HG02759 (cell line): ENCODE measurements around the gene CYP2A6.
"Not testable (repeated sequence)": the region's sequence is repeated elsewhere in the genome, so short reads cannot be mapped to it uniquely, and the experiment has no call there.

Source experiments
- ATAC-seq: cut with Tn5 transposase; IDR thresholded peaks from one replicate; pipeline ENCODE4 v1.9.1; 2021; ENCODE audit warnings: mild to moderate bottlenecking, moderate library complexity; ENCODE audit not compliant: unreplicated experiment

CYP2A6 gene

DNA sequence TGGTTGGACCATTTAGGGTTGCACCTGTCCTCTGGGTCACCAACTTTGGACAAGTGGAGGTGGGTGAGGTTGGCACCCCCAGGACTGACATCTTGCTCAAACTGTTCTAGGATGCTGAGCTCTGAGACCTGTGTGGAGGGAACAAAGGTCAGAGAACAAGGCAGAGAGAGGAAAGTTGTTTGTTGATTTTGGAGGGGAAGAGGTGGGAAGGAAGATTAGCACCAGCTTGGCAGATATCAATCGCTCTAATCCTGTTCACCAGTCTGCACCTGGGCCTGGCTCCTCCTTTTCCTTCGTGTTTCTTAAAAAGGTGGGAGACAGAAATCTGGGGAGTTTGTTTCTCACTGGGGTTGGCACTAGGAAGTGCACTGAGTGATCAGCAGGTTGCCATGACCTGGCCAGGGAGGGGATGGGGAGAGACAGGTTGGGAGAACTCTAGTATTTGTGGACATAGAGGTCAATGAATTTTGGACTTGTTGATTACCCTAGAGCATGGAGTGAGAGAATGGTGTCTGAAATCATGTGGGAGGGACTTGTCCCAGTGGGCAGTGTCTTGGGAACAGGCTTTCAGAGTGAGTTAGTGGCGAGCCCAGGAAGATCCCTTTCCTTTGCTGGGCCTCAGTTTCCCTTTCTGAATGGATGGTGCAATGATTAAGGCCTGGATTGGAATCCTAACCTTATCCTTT is 2.4 kb upstream of the CYP2A6 start:
- ATAC-seq, result not testable (repeated sequence)

GRCh38 chr19:40846722-40847121 is 3.5 kb downstream of the CYP2A6 start:
- ATAC-seq, result not testable (repeated sequence)

DNA sequence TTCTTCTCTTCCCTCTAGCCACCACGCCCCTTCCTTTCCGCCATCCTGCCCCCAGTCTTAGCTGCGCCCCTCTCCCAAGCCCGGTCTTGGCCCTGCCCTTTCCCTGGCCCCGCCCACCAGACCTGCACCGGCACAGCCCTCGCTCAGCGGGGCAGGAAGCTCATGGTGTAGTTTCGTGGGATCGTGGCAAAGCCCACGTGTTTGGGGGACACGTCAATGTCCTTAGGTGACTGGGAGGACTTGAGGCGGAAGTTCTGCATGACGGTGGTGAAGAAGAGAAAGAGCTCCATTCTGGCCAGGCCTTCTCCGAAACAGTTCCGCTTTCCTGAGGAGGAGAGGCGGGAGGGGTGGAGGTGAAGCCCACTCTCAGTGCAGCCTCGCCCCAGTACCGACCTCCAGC is 6.6 kb downstream of the CYP2A6 start:
- not testable (repeated sequence) for ATAC-seq

GRCh38 chr19:40842997-40843652 is 7.1 kb downstream of the CYP2A6 start:
- not testable (repeated sequence) for ATAC-seq

GRCh38 chr19:40842012-40842411 is 8.2 kb downstream of the CYP2A6 start:
- ATAC-seq, result not testable (repeated sequence)

DNA sequence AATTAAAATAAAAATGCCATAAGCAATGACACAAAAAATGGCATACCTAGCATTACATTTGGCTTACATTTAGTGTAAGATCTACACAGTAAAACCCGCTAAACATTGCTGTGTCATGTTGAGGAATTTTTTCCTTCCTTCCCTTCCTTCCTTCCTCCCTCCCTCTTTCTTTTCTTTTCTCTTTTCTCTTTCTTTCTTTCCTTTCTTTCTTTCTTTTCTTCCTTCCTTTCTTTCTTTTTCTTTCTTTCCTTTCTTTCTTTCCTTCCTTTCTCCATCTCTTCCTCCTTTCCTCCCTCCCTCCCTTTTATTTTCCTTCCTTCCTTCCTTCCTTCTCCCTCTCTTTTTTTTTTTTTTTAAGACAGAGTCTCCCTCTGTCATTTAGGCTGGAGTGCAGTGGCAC is 11.8 kb downstream of the CYP2A6 start:
- not testable (repeated sequence) for ATAC-seq

- ATAC-seq, result no peak
These were observed 13.4 kb downstream of the CYP2A6 start for GRCh38 chr19:40836754-40837429.

GRCh38 chr19:40833728-40834533 is 16.3 kb downstream of the CYP2A6 start:
- not testable (repeated sequence) for ATAC-seq

DNA sequence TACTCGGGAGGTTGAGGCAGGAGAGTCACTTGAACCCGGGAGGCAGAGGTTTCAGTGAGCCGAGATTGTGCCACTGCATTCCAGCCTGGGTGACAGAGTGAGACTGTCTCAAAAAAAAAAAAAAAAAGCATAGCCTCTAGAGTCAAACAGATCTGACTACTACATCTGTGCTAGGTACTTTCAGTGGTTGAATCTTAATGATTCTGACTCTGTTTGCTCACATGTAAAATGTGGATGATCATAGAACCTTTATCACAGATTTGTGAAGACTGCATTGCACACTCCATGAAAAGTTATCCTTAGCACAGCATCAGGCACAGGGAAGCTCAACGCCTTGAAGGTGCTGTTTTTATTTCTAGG is 17.8 kb downstream of the CYP2A6 start:
- ATAC-seq, result not testable (repeated sequence)

DNA sequence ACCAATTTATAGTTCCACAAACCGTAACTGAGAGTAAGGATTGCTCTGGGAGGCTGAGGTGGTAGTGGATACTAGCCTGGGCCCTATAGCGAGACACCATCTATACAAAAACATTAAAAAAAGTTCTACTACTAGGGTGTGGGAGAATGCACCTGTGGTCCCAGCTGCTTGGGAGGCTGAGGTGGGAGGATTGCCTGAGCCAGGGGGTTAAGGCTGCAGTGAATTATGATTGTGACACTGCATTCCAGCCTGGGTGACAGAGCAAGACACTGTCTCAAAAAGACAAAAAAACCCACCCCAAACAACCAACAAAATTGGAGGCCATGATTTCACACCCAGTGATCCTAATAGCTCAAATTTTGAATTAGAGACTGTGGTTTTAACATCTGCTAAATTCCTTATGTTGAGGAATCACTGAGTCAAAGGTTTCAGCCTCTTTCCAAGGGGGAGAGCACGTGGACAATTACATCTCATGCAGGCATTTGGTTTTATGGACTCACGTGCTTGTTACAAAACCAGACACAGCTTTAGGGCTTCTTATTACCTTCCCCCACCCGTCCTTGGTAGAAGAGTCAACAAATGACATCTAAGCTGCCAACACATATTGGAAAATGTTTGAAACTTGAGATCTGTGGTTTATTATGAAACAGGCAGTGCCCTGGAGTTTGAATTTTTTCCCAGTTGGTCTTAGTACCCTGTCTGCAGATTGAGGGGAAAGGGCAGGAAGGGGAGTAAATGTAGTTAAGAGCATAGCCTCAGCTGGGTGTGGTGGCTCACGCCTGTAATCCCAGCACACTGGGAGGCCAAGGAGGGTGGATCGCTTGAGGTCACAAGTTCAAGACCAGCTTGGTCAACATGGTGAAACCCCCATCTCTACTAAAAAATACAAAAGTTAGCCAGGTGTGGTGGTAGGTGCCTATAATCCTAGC is 18.5 kb downstream of the CYP2A6 start:
- no peak for ATAC-seq

DNA sequence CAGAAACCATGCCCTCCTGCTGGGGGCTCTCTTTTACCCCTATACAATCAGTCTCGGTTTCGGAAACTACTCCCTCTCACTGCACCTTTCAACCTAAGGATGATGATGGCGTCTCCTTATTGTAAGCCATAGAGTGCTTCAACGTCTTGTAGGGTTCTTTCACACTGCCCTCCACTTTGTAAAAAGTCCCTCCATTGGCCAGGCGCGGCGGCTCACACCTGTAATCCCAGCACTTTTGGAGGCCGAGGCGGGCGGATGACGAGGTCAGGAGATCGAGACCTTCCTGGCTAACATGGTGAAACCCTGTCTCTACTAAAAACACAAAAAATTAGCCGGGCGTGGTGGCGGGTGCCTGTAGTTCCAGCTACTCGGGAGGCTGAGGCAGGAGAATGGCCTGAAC is 19.5 kb downstream of the CYP2A6 start:
- ATAC-seq, result not testable (repeated sequence)

- no peak for ATAC-seq
These were observed 21.0 kb downstream of the CYP2A6 start for GRCh38 chr19:40829205-40829604.

DNA sequence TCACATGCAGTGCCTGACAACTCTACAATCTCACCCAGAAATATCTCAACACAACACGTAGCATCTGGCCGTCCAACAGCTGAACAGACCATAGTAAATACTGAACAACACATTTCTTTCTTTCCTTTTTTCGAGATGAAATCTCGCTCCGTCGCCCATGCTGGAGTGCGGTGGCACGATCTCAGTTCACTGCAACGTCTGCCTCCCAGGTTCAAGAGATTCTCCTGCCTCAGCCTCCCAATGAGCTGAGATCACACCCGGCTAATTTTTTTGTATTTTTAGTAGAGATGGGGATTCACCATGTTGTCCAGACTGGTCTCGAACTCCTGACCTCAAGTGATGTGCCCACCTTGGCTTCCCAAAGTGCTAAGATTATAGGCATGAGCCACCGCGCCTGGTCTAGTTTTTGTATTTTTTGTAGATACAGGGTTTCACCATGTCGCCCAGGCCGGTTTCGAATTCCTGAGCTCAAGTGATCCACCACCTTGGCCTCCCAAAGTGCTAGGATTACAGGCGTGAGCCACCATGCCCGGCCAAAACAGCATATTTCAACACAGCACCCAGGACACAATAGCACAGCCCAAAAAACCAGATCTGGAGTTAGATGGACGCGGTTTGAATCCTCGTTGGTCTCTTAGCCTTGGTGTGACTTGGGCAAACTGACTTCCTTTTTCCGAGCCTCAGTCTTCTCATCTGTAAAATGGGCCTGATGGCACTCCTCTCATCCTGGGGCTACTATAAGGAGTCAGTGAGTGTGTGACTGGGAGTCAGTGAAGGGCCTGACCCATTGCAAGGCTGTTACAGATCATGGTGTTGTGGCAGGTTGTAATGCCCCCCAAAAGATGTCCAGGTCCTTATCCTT is 22.6 kb downstream of the CYP2A6 start:
- no peak for ATAC-seq

GRCh38 chr19:40826699-40827385 is 23.4 kb downstream of the CYP2A6 start:
- not testable (repeated sequence) for ATAC-seq

DNA sequence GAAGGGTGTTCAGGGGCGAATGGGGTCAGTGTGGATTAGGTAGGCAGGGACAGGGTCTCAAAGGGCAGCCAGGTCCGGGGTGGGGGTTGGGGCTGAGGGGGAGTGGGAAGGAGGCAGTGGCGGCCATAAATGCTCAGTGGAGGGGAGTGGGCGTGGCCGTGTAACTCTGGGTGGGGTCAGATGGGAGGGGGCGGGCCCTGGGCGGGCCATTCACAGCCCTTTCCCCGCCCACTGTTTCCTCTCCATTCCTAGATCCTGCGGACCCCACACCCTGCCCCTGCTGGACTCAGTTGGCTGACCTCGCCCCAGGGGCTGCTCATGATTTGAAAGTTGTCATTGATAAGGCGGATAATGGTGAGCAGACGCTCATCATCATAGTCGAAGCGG is 23.9 kb downstream of the CYP2A6 start:
- ATAC-seq, result not testable (repeated sequence)

DNA sequence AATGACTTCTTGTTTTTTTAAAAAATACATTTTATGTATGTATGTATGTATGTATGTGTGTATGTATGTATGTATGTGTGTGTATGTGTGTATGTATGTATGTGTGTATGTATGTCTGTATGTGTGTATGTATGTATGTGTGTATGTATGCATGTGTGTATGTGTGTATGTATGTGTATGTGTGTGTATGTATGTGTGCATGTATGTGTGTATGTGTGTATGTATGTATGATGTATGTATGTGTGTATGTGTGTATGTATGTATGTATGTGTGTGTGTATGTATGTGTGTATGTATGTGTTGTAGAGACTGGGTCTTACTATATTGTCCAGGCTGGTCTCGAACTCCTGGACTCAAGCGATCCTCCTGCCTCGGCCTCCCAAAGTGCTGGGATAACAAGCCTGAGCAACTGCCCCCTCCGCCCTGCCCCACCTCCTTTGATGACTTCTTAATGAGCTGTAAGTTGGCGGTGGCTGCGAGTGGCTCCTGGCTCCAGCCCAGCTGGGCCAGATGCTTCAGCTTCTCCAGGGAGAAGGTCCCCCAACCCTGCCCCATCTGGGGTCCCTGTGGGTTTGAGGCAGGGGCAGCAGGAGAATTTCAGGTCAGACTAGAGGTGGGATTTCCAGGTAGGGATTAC is 24.7 kb downstream of the CYP2A6 start:
- not testable (repeated sequence) for ATAC-seq

GRCh38 chr19:40824916-40825315 is 25.3 kb downstream of the CYP2A6 start:
- ATAC-seq, result not testable (repeated sequence)
